HG03025 (cell line): ENCODE measurements around the gene ZNF444.
"Not testable (repeated sequence)": the region's sequence is repeated elsewhere in the genome, so short reads cannot be mapped to it uniquely, and the experiment has no call there.

Experiments
- ATAC-seq: cut with Tn5 transposase; IDR thresholded peaks from one replicate; pipeline ENCODE4 v1.9.1; 2021; ENCODE audit warnings: mild to moderate bottlenecking, moderate library complexity; ENCODE audit not compliant: unreplicated experiment, low FRiP score

Gene ZNF444

GRCh38 chr19:56174550-56174949 is 33.5 kb downstream of the ZNF444 start:
- no peak for ATAC-seq

- ATAC-seq, result not testable (repeated sequence)
These were observed 34.8 kb downstream of the ZNF444 start, which contains the start of gene GALP for GRCh38 chr19:56175861-56176307. Gene GALP (plus strand): TSS chr19:56176008. CDS start chr19:56177109, 1,101 bp downstream.

- ATAC-seq, result not testable (repeated sequence)
These were observed 35.2 kb downstream of the ZNF444 start for GRCh38 chr19:56176310-56176709.

- no peak for ATAC-seq
These were observed 35.8 kb downstream of the ZNF444 start for GRCh38 chr19:56176881-56177280.

- ATAC-seq, result no peak
These were observed 36.6 kb downstream of the ZNF444 start for GRCh38 chr19:56177564-56178243.

GRCh38 chr19:56189785-56190184 is 48.7 kb downstream of the ZNF444 start:
- no peak for ATAC-seq

- ATAC-seq, result no peak
These were observed 50.0 kb downstream of the ZNF444 start for GRCh38 chr19:56191115-56191514.

GRCh38 chr19:56191711-56192110 is 50.6 kb downstream of the ZNF444 start:
- no peak for ATAC-seq

- no peak for ATAC-seq
These were observed 53.0 kb downstream of the ZNF444 start for GRCh38 chr19:56193981-56194640.

GRCh38 chr19:56197646-56198045 is 56.6 kb downstream of the ZNF444 start, which contains the start of gene ZSCAN5B:
Gene ZSCAN5B (minus strand): TSS chr19:56197783. CDS start chr19:56193052, 4,731 bp downstream.
- not testable (repeated sequence) for ATAC-seq

- ATAC-seq, result no peak
These were observed 58.6 kb downstream of the ZNF444 start for GRCh38 chr19:56199687-56200086.

- ATAC-seq, result no peak
These were observed 60.9 kb downstream of the ZNF444 start, which contains the start of gene ZSCAN5C for GRCh38 chr19:56201973-56202372. Gene ZSCAN5C (plus strand): TSS chr19:56202273. CDS start chr19:56205914, 3,641 bp downstream.

- ATAC-seq, result not testable (repeated sequence)
These were observed 66.5 kb downstream of the ZNF444 start for GRCh38 chr19:56207581-56207980.

- ATAC-seq, result no peak
These were observed 68.0 kb downstream of the ZNF444 start for GRCh38 chr19:56209091-56209490.

- ATAC-seq, result not testable (repeated sequence)
These were observed 68.9 kb downstream of the ZNF444 start for GRCh38 chr19:56210036-56210435.
